Gastrocnemius medialis (tissue), 4 donors: ENCODE results near the gene SYNRG. TPM values are rescaled to one million over a fixed set of nuclear protein-coding genes. Genes with fewer than 3 reads are reported as not detected.

Experiments
- ATAC-seq, 2 donors: fragments of 150-250 bp; one replicate each; pipeline ENCODE4 v1.9.1; 2016
- DNase-seq, 2 donors: peaks; one replicate each; pipeline ENCODE4 v3.0.0-alpha.2; 2019
- H3K27ac ChIP-seq, 4 donors: fragments of 200-600 bp; sonication (generic); 1 replicate in 1 of 4; 2 replicates in 3 of 4; pipeline ENCODE4 v1.5.1; 2016 to 2018; ENCODE audit warnings: mild to moderate bottlenecking in 2 of 4, moderate library complexity in 1 of 4
- H3K27me3 ChIP-seq, 3 donors: fragments of 200-600 bp; sonication (generic) in 2 of 3; 1 replicate in 1 of 3; 2 replicates in 2 of 3; pipeline versions ENCODE4 v1.5.1 to v1.6.0; 2016 to 2019; ENCODE audit warnings: mild to moderate bottlenecking in 1 of 3, moderate library complexity in 1 of 3
- H3K36me3 ChIP-seq, 2 donors: fragments of 200-600 bp; sonication (generic) in 1 of 2; one replicate each; pipeline ENCODE4 v1.5.1; 2017 to 2018
- H3K4me1 ChIP-seq, 2 donors: fragments of 200-600 bp; sonication (generic) in 1 of 2; one replicate each; pipeline ENCODE4 v1.5.1; 2016 to 2017; ENCODE audit warnings: mild to moderate bottlenecking in 2 of 2
- H3K4me3 ChIP-seq, 4 donors: fragments of 200-600 bp; sonication (generic) in 3 of 4; 1 replicate in 1 of 4; 2 replicates in 3 of 4; pipeline ENCODE4 v1.5.1; 2016 to 2019; ENCODE audit warnings: mild to moderate bottlenecking in 2 of 4
- H3K9me3 ChIP-seq, 3 donors: fragments of 200-600 bp; sonication (generic) in 2 of 3; 1 replicate in 1 of 3; 2 replicates in 2 of 3; pipeline ENCODE4 v1.5.1; 2016 to 2019
- POLR2A ChIP-seq, 2 donors: fragments of 450-650 bp; IDR thresholded peaks; one replicate each; pipeline ENCODE4 v1.6.1; 2017; ENCODE audit warnings: antibody characterized with exemption in 2 of 2, mild to moderate bottlenecking in 2 of 2, moderate library complexity in 2 of 2
- in situ Hi-C, 4 donors: fragments of 200-750 bp; cut with MboI; loops; one replicate each; pipeline versions ENCODE4 v1.15.0 to v1.8.0; 2017; ENCODE audit warnings: low sequenced_read_pairs in 4 of 4
- intact Hi-C: fragments of 100-400 bp; cut with DNase I; formaldehyde crosslinking; loops from one replicate; pipeline ENCODE4 v1.15.1; 2023; ENCODE audit warnings: low total_unique reads
- total RNA-seq, 4 donors: library from RNA; depleted of rRNA; stranded (reverse); fragments of >200 nt; gene quantifications; one replicate each; pipeline versions ENCODE4 v1.1.0 to v1.2.3, GENCODE V29; 2016
- TF ChIP-seq, protein P1 (sequence below), 5 experiments: fragments of 450-650 bp in 3 of 5; fragments of 200-600 bp in 2 of 5; sonication (generic) in 2 of 5; IDR thresholded peaks in 4 of 5; conservative IDR thresholded peaks in 1 of 5; 1 replicate in 4 of 5; 2 replicates in 1 of 5; pipeline ENCODE4 v1.5.1; 2016 to 2019; ENCODE audit warnings: antibody characterized with exemption in 5 of 5, mild to moderate bottlenecking in 3 of 5, moderate library complexity in 3 of 5

SYNRG gene
- total RNA-seq, 4 donors from 2014 or later, result 16.0 to 25.0 (median 21.9) TPM

DNA sequence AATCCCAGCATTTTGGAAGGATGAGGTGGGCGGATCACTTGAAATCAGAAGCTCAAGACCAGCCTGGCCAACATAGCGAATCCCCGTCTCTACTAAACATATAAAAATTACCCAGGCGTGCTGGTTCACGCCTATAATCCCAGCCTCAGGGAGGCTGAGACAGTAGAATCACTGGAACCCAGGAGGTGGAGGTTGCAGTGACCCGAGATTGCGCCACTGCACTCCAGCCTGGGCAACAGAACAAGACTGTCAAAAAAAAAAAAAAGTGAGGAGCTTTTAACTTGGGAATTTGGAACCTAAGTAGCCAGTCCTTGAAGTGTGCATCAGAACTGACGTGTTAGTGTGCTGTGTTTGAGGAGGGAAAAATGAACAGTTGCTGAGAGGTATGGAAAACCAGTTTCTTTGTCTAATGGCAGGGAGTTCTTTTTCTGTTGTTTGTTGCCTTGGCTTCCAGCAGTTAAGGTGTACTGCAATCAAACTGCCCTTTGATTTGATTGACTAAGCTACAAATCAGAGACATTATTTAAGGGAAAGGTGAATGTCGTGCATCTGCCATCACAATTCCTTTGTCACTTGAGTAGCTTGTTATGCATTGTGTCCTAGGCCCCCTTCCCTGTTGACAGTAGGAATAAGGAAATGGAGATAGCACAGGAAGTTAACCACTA, 128.1 kb downstream of the SYNRG start:
- intact Hi-C loops (no loop called here), in situ Hi-C loops (no loop called here)
- TF ChIP-seq POLR2A (IDR thresholded peaks at IDR 0.05), result no peak
- TF ChIP-seq, protein P1, sequence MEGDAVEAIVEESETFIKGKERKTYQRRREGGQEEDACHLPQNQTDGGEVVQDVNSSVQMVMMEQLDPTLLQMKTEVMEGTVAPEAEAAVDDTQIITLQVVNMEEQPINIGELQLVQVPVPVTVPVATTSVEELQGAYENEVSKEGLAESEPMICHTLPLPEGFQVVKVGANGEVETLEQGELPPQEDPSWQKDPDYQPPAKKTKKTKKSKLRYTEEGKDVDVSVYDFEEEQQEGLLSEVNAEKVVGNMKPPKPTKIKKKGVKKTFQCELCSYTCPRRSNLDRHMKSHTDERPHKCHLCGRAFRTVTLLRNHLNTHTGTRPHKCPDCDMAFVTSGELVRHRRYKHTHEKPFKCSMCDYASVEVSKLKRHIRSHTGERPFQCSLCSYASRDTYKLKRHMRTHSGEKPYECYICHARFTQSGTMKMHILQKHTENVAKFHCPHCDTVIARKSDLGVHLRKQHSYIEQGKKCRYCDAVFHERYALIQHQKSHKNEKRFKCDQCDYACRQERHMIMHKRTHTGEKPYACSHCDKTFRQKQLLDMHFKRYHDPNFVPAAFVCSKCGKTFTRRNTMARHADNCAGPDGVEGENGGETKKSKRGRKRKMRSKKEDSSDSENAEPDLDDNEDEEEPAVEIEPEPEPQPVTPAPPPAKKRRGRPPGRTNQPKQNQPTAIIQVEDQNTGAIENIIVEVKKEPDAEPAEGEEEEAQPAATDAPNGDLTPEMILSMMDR (IDR thresholded peaks at IDR 0.05 in 4 of 5, conservative IDR thresholded peaks at IDR 0.05 in 1 of 5), result no peak
- Histone ChIP-seq H3K4me1 (peaks cover 15 to 17% of the 10 kb centered on the region in 2 donors), H3K36me3 (peaks cover 0 to 25% of the 10 kb centered on the region in 2 donors), H3K27ac (no peak overlapping the region), H3K27me3 (no peaks in the 10 kb centered on the region), H3K9me3 (no peaks in the 10 kb centered on the region), H3K4me3 (no peak overlapping the region)
- ATAC-seq (no peak), DNase-seq (no peak)

DNA sequence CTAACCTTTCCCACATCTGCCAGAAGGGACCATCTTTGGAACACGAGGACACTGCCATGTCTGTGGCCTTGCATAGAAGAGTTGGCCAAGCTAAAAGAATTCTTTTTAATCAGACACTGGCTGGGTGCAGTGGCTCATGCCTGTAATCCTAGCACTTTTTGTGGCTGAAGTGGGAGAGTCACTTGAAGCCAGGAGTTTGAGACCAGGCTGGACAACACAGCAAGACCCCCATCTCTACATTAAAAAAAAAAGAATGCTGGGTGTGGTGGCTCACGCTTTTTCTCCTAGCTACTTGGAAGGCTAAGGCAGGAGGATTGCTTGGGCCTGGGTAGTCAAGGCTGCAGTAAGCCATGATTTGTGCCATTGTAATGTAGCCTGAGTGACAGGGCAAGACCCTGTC, 128.8 kb downstream of the SYNRG start:
- intact Hi-C loops (no loop called here), in situ Hi-C loops (no loop called here)
- Histone ChIP-seq H3K27me3 (no peaks in the 10 kb centered on the region), H3K4me3 (no peak overlapping the region), H3K9me3 (no peaks in the 10 kb centered on the region), H3K36me3 (peaks cover 0 to 32% of the 10 kb centered on the region in 2 donors), H3K27ac (no peak overlapping the region), H3K4me1 (peaks cover 21 to 22% of the 10 kb centered on the region in 2 donors)
- DNase-seq (no peak), ATAC-seq (no peak)
- TF ChIP-seq, protein P1 (IDR thresholded peaks at IDR 0.05 in 4 of 5, conservative IDR thresholded peaks at IDR 0.05 in 1 of 5), result no peak
- no peak for TF ChIP-seq POLR2A (IDR thresholded peaks at IDR 0.05)

DNA sequence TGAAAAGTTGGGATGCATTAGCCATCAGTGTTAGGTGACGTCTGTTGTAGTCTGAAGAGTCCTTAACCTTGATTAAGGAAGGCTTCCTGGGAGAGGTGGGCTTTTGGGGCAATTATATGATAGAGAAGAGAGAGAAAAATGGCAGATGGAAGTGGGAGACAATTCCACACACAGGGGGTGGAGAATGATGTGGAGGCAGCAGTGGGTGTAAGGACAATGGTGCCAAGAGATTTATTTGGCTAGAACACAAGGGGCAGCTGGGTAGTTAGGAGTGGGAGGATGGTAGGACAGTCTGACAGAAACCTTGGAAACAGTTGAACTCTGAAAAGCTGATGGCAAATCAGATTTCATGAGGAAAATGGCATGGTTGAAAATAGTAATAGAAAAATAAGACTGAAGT, 130.2 kb downstream of the SYNRG start:
- H3K9me3 ChIP-seq, result no peaks in the 10 kb centered on the region
- no peaks in the 10 kb centered on the region for H3K27me3 ChIP-seq
- intact Hi-C loops, result no loop called here
- DNase-seq (no peak), ATAC-seq (no peak)
- in situ Hi-C loops, result no loop called here
- H3K27ac ChIP-seq, result no peak overlapping the region
- H3K4me3 ChIP-seq, result no peak overlapping the region
- H3K36me3 ChIP-seq, result peaks cover 0 to 46% of the 10 kb centered on the region in 2 donors
- TF ChIP-seq POLR2A (IDR thresholded peaks at IDR 0.05), result no peak
- TF ChIP-seq, protein P1 (IDR thresholded peaks at IDR 0.05 in 4 of 5, conservative IDR thresholded peaks at IDR 0.05 in 1 of 5), result no peak
- H3K4me1 ChIP-seq, result peaks cover 21 to 22% of the 10 kb centered on the region in 2 donors

DNA sequence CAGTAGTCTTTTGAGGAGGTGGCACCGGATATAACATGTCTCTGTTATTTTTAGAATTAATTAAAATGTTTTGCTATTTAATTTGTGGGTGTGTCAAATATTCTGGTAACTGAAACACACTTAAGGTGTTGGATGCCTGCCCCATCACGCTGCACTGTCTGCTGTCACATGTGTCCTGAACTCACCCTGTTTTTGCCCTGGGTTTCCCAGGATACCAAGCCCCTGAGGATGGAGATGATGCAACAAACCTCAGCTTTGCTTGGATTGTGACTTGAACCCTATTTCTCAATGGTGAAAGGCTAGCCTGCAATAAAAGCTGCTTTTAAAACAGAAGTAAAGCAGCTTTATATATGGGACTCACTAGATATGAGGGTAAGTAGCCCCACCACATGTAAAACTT, 131.0 kb downstream of the SYNRG start:
- intact Hi-C loops (no loop called here), in situ Hi-C loops (no loop called here)
- peaks cover 0 to 54% of the 10 kb centered on the region in 2 donors for H3K36me3 ChIP-seq
- H3K27me3 ChIP-seq, result no peaks in the 10 kb centered on the region
- DNase-seq (peak; percentile 27 to 67), ATAC-seq (peak; percentile 54 to 71)
- H3K9me3 ChIP-seq, result no peaks in the 10 kb centered on the region
- TF ChIP-seq, protein P1 (IDR thresholded peaks at IDR 0.05 in 4 of 5, conservative IDR thresholded peaks at IDR 0.05 in 1 of 5), result no peak
- TF ChIP-seq POLR2A (IDR thresholded peaks at IDR 0.05), result no peak
- H3K4me3 ChIP-seq, result no peak overlapping the region
- H3K4me1 ChIP-seq, result peaks cover 17 to 18% of the 10 kb centered on the region in 2 donors
- peak overlapping the region in 2 of 4 donors; percentile 3 to 25 for H3K27ac ChIP-seq
